ENCODE results near the gene DIS3L2. TPM values are rescaled to one million over a fixed set of nuclear protein-coding genes. Genes with fewer than 3 reads are reported as not detected.

The DIS3L2 gene
- total RNA-seq, 1 donor from 2014 or later: 25.2 TPM

DNA sequence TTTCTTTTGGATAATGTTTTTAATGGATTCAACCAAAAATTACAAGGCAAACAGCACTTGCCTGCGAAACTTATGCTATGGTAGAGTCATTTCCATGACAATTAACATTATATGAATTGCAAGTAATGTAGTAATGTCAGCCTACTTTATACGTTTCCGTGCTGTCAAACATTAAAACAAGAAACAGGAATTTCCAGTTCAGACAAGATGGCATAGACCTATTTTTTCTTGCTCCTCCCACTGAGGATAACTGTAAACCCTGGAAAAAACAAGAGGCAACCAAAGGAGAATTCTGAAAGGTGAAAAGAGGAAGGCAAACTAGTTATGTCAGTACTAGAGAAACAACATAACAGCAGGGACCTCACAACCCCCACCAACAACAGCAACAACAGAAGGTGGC lies 170.7 kb downstream of the DIS3L2 start:
- TF ChIP-seq, protein P1, sequence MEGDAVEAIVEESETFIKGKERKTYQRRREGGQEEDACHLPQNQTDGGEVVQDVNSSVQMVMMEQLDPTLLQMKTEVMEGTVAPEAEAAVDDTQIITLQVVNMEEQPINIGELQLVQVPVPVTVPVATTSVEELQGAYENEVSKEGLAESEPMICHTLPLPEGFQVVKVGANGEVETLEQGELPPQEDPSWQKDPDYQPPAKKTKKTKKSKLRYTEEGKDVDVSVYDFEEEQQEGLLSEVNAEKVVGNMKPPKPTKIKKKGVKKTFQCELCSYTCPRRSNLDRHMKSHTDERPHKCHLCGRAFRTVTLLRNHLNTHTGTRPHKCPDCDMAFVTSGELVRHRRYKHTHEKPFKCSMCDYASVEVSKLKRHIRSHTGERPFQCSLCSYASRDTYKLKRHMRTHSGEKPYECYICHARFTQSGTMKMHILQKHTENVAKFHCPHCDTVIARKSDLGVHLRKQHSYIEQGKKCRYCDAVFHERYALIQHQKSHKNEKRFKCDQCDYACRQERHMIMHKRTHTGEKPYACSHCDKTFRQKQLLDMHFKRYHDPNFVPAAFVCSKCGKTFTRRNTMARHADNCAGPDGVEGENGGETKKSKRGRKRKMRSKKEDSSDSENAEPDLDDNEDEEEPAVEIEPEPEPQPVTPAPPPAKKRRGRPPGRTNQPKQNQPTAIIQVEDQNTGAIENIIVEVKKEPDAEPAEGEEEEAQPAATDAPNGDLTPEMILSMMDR (IDR thresholded peaks at IDR 0.05; ENCODE audit: insufficient read depth, low read length, poor library complexity, severe bottlenecking): no peak
- H3K36me3 ChIP-seq (ENCODE audit: control insufficient read depth, insufficient read depth, low read length): no peaks in the 10 kb centered on the region
- DNase-seq (ENCODE audit: low read depth): no peak
- H3K4me3 ChIP-seq (ENCODE audit: low read depth, low read length): no peak overlapping the region
- H3K27me3 ChIP-seq (ENCODE audit: control insufficient read depth, insufficient read depth, low read length): no peaks in the 10 kb centered on the region

DNA sequence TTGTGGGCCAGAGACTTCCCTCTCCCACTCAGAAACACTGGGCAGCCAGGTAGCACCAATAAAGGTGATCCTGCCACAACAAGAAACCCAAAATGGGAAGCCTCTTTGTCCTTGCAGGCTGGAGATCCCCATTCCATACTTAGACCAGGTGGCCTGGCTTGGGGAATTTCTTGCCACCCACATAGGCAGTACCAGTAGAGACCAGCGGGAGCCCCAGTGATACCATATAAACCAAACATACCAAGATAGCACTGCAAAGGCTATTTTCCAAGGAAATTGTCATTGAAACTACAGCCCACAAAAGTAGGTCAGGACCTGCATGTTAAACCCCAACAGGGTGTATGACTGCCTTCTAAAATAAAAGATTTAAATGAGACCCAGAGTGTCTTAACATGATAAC lies 171.6 kb downstream of the DIS3L2 start:
- TF ChIP-seq, protein P1 (IDR thresholded peaks at IDR 0.05; ENCODE audit: insufficient read depth, low read length, poor library complexity, severe bottlenecking): peak; percentile 17
- DNase-seq (ENCODE audit: low read depth): no peak
- Histone ChIP-seq H3K27me3 (ENCODE audit: control insufficient read depth, insufficient read depth, low read length) (no peaks in the 10 kb centered on the region), H3K4me3 (ENCODE audit: low read depth, low read length) (no peak overlapping the region), H3K36me3 (ENCODE audit: control insufficient read depth, insufficient read depth, low read length) (no peaks in the 10 kb centered on the region)

DNA sequence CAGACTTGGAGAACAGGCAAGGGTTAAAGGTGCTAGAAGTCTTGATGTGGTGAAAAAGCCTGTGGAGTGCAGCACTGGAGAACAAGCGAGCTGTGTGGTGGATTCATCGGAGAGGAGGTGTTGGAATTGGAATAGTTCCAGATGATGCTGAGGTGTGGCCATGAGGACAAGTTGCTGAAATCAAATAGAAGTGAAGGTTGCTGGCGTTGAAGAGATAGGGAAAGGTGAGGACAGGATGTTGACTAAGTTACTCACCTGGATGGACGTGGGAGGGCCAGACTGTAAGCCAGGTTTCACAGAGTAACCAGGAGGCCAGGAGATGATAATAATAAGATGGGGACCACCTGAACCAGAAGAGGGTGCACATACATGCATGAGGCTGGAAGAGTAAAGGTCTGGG lies 173.4 kb downstream of the DIS3L2 start:
- TF ChIP-seq, protein P1 (IDR thresholded peaks at IDR 0.05; ENCODE audit: insufficient read depth, low read length, poor library complexity, severe bottlenecking): no peak

DNA sequence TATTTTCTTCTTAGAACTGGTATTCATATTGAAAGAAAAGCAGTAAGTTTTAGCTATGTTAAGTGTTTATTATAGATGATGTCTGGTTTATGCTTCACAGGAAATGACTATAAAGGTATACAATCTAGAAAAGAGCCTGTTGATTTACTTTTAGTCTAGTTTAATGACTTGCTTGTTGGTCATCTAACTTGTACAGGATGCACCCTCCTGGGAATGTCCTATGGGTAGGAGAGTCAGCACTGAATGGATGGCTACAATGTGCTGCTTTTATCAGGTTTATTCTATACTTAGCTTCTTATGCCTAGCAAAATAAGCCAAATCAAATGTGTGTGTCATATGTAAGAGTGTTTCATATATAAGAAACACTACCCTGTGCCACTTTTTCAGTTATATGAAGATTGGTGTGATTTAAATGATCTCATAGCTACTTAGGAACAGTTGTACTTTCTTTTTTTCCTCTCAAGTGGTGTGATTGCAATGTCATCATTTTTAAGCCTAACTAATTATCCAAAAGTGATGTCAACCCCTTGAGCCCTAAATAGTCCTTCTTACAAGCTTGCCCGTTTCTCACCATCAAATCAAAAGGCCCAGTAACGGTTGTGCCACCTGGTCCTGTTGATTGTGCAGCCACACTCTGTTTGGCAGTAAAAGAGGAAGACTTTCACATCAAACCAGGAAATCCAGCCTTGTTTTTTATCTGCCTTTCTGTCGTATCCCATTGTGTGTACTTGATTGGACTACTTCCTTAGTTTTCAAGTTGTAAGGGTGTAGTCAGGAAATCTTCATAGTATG lies 176.0 kb downstream of the DIS3L2 start:
- no peak for DNase-seq (ENCODE audit: low read depth)
- Histone ChIP-seq H3K36me3 (ENCODE audit: control insufficient read depth, insufficient read depth, low read length) (no peaks in the 10 kb centered on the region), H3K4me3 (ENCODE audit: low read depth, low read length) (no peak overlapping the region)

More for the DNA sequence above, 173.4 kb downstream of the DIS3L2 start:
- Histone ChIP-seq H3K4me3 (ENCODE audit: low read depth, low read length) (no peak overlapping the region), H3K27me3 (ENCODE audit: control insufficient read depth, insufficient read depth, low read length) (no peaks in the 10 kb centered on the region), H3K36me3 (ENCODE audit: control insufficient read depth, insufficient read depth, low read length) (no peaks in the 10 kb centered on the region)
- DNase-seq (ENCODE audit: low read depth): no peak

DNA sequence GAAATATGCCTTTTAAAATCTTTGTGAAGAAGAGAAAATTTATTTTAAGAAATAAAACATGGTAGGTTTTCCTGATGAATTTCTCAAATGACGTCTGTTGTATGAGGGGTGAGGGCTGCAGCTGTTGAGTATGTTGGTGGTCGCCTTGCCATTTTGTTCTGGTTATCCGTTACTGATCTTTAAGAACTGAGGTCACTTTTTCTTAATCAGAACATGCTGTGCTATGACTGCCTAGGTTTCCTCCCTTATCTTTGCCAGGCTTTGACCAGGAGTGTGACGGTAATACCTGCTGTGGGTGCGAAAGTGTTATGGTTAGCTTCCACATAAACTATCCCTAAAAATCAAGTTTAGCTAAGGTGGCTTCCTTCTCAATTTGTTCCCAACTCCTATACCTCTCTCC lies 176.9 kb downstream of the DIS3L2 start:
- H3K4me3 ChIP-seq (ENCODE audit: low read depth, low read length): no peak overlapping the region
- no peaks in the 10 kb centered on the region for H3K27me3 ChIP-seq (ENCODE audit: control insufficient read depth, insufficient read depth, low read length)
- no peaks in the 10 kb centered on the region for H3K36me3 ChIP-seq (ENCODE audit: control insufficient read depth, insufficient read depth, low read length)
- TF ChIP-seq, protein P1 (IDR thresholded peaks at IDR 0.05; ENCODE audit: insufficient read depth, low read length, poor library complexity, severe bottlenecking): no peak
- DNase-seq (ENCODE audit: low read depth): no peak

More for the DNA sequence above, 176.0 kb downstream of the DIS3L2 start:
- TF ChIP-seq, protein P1 (IDR thresholded peaks at IDR 0.05; ENCODE audit: insufficient read depth, low read length, poor library complexity, severe bottlenecking): no peak
- no peaks in the 10 kb centered on the region for H3K27me3 ChIP-seq (ENCODE audit: control insufficient read depth, insufficient read depth, low read length)

DNA sequence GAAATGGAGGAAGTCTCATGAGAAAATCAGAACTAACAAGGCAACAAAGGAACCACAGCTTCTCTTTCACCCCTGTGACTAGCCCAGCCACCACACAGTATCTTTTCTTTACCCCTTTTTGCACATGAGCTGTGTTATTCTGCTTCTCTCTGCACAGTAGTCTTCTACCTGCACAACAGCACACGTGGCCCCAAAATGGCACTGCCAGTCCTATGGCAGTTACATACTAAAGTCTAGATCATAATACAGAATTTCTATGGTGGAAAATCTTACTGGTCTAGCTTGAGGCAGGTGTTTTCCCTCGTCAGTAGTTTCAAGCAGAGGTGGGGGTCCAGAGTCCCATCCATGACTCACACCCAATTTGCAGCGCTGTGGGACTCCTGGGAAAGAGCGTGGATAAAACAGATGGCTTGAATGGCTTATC lies 177.7 kb downstream of the DIS3L2 start:
- DNase-seq (ENCODE audit: low read depth): no peak
- TF ChIP-seq, protein P1 (IDR thresholded peaks at IDR 0.05; ENCODE audit: insufficient read depth, low read length, poor library complexity, severe bottlenecking): no peak
- Histone ChIP-seq H3K4me3 (ENCODE audit: low read depth, low read length) (no peak overlapping the region), H3K27me3 (ENCODE audit: control insufficient read depth, insufficient read depth, low read length) (no peaks in the 10 kb centered on the region), H3K36me3 (ENCODE audit: control insufficient read depth, insufficient read depth, low read length) (no peaks in the 10 kb centered on the region)

Measured in kidney epithelial cell (primary cell).